HG03571 (cell line): ENCODE results near the gene HYAL3.
"Not testable (repeated sequence)": the region's sequence is repeated elsewhere in the genome, so short reads cannot be mapped to it uniquely, and the experiment has no call there.

Source experiments
- ATAC-seq: cut with Tn5 transposase; IDR thresholded peaks from one replicate; pipeline ENCODE4 v1.9.1; 2021; ENCODE audit not compliant: unreplicated experiment

HYAL3 gene

DNA sequence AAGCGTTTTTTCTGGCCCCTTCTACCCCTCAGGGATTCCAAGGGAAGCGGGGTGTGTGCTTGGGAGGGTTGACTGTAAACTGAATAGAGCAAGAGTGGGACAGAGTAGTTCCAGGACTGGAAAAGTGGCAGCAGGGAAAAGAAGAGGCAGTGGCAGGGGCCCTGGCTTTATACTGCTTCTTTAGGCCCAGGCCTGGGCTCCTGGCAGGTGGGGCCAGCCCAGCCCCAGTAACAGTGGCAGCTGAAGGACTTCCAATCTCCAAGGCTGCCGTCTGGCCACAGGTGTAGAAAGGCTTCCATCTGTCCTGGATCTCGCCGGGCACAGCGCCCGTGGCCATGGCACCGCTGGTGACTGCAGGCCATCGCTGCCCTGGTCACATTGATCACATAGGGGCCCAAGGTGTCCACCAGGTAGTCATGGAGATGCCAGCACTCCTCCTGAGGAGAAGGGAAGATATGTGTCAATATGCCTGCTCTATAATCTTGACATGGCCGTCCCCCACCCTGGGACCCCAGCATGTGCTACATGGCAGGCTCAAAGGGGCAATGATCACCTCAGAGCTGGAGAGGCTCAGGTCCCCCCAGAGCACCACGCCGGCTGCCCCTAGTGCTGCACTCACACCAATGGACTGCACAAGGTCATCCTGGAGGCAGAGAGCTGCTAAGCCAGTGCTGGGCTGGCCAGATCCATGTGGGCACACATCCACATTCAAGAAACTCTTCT, 6.0 kb downstream of the HYAL3 start:
- ATAC-seq = no peak

DNA sequence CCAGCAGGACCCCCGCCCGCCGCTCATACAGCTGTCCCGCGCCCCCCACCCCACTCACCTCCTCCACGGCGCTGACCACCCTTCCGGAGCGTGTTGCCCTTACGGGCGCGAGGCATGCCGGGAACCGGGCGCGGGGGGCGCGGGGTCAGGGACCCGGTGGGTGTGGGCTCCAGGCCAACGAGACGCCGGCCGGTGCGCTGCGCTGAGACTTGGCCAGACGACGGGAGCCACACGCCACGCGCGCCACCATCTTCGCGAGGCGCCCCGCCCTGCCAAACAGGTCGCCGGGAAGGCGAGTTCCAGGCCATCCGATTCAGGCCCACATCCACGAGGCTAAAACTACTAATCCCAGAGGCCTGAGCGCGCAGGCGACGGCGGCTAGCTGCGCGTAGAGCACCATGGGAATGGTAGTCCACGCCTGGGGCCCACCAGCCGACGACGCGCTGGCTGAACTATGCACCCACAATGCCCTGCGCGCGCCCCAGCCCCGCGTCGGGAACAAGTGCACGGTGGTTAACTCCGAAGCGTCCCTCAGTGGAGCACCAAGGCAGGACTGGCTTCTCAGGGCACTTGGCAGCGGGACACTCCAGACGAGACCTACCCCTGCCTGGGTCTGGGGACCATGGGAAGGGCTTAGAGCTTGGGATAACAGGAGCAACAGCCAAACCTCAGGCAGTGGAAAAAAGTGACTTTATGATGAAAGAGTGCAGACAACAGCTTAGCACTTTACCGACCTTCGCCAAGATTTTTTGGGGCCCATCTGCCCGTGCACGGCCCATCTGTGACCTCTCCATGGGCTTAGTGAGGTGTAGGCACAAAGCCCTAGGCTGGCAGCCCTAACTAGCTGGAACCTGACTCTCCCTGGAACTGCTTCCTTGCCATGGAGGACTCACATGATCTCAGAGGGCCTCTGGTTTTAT, 6.8 kb downstream of the HYAL3 start, which contains the start of gene IFRD2:
Gene IFRD2, minus strand, starts transcription at position 271 of the 920 bp plus-strand sequence. Its CDS starts 155 bp downstream, at position 116.
- ATAC-seq = peak; percentile 91

DNA sequence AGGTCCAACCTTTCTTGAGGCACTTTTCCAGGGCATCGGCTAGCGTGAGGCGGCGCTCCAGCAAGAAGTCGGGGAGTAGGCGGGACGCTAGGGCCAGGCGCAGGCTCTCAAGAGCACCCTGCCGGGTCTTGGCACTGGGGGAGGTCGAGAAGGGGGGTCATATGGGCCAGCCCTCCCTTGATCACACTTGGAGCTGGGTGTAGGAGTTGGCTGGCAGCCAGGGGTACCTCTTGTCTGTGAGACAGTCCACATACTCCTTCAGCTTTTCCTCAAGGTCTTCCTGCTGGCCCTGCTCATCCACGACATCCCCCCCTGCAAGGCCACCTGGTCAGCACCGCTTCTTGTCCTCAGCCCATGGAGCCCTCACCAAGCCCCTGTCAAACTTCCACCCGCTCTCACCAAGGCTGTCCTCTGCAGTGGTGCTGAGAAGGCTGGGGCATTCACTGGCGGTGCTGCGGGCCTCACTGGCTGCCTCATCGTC, 9.0 kb downstream of the HYAL3 start:
- no peak for ATAC-seq

DNA sequence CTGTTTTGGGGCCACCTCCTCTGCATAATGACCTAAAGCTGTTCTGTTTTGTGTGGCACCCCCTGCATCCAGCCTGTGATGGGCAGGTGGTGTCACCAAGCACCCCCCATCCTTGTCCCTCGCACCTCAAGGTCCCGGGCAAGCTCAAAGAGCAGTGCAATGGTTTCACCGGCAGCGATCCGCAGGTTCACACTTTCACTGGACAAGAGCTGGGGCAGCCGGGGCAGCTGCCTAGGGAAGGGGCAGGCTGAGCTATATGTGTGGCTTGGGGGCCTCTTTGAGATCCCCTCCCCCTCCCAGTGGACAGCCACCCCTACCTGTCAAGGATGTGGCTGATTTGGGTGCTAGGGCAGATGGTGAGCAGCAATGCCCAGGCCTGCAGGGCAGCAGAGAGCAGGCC, 10.1 kb downstream of the HYAL3 start:
- ATAC-seq = no peak

DNA sequence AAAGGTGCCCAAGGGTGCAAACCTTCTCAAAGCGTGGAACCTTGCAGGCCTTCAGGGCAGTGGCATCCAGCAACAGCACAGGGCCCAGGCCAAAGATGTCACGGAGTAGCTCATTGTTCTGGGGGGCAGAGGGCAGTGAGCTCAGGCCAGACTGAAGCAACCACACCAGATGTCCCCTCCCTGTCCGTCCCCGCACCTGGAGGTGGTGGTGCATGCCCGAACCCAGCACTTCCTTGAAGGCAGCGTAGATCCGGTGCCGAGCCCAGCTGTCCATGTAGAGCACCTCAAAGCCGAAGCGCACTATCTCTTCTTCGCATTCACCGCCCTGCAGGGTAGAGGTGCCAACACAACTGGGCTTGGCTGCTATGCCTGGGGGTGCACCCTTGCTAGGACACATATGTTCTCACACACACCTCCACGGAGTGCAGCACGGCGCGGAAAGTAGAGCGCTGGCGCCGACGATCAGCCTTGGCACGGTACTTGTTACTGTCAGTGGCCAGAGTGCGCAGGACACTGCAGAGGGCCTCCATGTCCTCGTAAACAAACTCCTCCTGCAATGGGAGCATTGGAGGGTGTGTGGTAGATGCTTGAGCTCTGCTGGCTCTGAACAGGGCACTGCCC, 10.7 kb downstream of the HYAL3 start:
- ATAC-seq = no peak

DNA sequence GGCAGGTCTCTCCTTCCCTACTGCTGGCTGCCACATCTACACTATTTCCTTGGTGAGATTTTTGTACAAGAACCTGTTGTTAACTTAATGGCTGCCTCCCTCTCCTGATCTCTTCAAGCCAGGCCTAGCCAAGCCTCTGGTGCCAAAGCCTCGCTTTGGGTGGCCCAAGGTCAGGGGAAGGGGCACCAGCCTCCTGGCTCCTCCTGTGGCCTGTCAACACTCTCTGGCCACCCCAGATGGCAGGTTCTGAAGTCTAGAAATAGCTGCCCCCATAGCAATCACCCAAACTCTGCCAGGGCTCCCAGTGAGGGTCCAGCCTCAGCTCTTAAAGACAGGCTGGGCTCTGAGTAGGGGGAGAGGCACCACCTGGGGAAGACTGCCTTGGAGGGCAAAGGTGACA, 11.9 kb downstream of the HYAL3 start:
- no peak for ATAC-seq

DNA sequence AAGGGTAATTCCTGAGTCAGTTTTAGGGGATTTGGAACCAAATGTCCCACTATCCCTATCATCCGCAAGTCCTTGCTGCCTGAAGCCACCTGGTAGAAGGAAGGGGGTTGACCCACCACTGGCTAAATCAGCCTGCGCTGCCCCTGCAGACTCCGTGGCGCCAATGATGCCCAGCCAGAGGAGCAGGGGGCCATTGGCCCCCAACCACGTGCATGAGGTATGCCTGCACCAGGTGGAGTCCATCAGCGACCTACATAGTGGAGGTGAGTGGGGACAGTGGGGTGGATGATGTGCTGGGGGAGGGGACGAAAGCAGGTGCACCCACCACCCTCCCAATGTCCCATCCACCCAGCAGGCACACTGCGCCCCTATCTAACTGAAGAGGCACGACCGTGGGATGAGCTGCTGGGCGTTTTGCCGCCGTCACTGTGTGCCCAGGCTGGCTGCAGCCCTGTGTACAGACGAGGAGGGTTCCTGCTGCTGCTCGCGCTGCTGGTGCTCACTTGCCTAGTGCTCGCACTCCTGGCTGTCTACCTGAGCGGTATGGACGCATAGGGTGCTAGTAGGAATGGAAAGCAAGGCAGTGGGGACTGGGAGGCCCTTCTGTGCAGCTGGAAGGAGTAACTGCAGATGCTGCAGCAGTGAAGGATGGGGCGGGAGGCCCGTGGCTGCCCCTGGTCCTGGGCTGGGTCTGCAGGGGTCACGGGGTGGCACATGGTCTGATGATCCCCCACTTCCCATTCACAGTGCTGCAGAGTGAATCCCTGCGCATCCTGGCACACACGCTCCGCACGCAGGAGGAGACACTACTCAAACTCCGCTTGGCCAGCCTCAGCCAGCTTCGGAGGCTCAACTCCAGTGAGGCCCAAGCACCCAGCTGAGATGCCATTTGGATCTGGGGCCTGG, 12.6 kb downstream of the HYAL3 start:
- ATAC-seq = no peak

DNA sequence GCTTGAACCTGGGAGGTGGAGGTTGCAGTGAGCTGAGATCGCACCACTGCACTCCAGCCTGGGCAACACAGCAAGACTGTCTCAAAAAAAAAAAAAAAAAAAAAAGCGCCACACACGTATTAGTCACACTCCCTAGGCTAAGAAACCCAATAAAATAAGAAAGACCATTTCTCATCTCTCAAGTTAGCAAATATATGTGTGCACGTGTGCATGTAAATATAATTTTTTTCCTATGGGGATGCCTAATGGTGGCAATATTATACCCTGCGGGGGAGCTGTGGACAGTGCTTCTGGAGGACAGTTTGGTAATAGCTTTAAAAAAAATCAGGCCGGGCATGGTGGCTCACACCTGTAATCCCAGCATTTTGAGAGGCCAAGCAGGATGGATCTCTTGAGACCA, 15.1 kb downstream of the HYAL3 start:
- not testable (repeated sequence) for ATAC-seq

DNA sequence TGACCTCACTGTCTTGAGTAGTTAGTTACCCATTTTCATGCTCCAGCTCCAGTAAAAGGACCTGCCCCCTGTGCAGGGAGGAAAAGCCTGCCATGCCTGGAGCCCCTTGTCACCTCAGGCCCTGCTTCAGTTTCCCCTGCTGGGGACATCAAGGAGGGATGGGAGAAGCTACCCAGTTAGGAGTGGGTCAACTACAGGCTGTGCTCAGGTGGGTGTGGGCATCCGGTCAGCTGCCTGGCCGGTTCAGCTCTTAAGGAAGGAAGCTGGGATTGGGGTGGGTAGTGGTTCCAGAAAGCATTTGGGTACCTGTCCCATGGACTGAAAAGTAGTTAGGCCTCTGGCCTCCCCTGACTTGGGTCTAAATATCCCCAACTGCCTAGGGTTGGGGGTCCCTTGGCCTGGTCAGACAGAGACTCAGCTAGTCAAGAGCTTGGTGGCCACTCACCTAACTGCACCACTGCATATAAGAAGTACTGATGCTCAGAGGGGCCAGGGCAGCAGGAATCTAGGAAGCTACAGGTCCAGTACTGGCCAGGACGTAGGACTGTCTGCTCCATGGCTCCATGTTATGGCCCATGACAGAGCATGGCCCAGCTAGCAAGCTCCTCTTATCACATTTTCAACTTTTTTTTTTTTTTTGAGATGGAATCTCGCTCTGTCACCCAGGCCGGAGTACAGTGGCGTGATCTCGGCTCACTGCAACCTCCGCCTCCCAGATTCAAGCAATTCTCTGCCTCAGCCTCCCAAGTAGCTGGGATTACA, 19.8 kb downstream of the HYAL3 start:
- no peak for ATAC-seq

DNA sequence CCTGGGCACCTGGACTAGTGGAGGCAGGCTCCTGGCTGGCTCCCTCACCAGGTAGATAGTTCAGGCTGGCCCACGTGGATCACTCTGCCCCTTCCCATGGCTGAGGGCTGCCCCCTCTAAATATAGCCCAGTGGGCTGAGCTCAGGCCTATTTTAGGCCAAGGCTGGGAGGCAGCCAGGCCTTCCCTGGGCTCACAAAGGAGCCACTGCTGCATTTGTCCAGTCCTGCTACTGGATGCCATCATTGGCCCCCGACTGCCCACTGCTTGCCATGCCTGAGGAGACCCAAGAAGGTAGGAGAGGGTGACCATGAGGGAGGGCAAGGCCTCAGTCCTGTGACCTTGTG, 20.4 kb downstream of the HYAL3 start, which contains the start of gene LSMEM2:
Gene LSMEM2, plus strand, starts transcription at position 208 of the 345 bp plus-strand sequence. Its CDS starts 27 bp downstream, at position 235.
- ATAC-seq = no peak

DNA sequence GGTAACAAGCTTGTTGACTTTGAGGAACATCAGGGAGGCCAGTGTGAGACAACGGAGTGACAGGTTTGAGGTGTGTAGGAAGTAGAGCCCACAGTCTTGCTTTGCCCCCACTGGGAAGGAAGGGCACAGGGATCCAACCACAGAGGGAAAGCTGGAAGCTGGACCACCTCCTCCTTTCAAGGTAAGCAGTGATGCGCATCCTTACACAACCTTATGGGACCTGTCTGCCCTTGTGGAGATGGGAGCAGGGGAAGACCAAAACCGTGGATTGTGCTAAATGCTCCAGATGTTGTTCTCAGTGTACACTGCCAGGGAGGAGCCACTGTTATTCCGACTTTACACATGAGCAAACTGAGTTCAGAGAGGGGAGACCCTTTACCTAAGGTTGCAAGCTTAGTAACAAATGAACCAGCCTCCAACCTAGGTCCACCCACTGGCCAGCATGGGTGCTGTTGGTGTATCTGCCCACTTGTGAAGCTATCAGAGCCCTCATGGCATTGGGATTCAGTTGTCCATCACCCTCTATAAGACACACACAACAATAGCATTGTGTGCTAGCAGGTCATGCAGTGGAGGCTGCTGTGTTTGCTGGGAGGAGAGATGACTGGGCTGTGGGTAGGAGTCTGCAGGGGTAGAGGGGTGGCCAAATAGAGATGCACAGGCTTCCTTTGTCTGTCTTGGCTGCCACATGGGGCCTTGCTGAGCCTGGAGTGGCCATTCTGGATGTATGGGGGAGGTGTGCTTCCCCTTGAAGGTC, 20.9 kb downstream of the HYAL3 start:
- no peak for ATAC-seq

DNA sequence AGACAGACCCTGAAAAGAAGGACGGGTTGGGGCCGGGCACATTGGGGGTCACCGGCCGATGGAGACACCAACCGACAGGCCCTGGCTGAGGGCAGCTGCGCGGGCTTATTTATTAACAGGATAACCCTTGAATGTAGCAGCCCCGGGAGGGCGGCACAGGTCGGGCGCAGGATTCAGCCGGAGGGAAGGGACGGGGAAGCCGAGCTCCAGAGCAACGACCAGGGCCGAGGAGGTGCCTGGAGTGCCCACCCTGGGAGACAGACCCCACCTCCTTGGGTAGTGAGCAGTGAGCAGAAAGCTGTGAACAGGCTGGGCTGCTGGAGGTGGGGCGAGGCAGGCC, 22.5 kb downstream of the HYAL3 start:
- no peak for ATAC-seq

DNA sequence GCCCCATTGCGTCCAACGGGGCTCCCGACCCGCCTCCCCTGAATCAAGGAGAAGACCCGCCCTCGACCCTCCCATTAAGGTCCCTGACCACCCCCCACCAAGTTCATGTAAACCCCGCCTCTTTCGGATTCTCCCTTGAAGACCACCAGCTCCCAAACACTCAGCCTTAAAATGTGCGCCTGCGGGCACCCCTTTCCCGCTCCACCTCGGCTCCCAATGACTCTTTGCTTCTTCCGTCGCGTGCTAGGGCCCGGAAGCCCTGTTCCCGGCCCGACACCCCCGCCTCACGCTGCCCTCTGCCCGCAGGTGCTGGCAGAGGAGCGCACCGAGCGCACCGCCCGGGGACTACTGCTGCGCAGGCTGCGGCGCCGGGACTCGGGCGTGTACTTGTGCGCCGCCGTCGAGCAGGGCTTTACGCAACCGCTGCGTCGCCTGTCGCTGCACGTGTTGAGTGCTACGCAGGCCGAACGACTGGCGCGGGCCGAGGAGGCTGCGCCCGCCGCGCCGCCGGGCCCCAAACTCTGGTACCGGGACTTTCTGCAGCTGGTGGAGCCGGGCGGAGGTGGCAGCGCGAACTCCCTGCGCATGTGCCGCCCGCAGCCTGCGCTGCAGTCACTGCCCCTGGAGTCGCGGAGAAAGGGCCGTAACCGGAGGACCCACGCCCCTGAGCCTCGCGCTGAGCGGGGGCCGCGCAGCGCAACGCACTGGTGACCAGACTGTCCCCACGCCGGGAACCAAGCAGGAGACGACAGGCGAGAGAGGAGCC, 23.0 kb downstream of the HYAL3 start:
- no peak for ATAC-seq

DNA sequence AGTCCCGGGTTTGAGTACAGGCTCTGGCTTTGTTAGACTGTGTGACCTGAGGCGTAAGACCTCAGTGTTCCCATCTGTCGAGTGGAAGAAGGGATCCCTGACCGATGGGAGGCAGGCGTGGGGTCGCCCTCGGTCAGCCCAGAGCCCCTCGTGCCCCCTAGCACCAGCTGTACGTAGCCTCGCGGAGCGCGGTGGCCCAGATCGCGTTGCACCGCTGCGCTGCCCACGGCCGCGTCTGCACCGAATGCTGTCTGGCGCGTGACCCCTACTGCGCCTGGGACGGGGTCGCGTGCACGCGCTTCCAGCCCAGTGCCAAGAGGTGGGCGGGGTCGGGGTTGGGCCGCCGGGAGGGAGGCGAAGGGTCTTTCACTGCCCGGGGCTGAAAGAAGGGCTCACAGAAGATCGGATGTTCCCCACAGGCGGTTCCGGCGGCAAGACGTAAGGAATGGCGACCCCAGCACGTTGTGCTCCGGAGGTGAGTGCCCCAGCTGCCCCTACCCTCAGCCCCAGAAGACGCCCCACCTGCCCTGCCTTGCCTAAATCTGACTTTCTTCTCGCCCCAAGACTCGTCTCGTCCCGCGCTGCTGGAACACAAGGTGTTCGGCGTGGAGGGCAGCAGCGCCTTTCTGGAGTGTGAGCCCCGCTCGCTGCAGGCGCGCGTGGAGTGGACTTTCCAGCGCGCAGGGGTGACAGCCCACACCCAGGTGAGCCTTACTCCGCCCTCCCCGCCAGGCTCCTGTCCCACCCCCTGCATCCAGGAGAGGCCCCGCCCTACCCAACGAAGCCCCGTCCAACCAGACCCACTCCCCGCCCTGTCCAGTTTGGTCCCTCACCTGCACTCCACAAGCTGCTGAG, 23.8 kb downstream of the HYAL3 start:
- no peak for ATAC-seq

DNA sequence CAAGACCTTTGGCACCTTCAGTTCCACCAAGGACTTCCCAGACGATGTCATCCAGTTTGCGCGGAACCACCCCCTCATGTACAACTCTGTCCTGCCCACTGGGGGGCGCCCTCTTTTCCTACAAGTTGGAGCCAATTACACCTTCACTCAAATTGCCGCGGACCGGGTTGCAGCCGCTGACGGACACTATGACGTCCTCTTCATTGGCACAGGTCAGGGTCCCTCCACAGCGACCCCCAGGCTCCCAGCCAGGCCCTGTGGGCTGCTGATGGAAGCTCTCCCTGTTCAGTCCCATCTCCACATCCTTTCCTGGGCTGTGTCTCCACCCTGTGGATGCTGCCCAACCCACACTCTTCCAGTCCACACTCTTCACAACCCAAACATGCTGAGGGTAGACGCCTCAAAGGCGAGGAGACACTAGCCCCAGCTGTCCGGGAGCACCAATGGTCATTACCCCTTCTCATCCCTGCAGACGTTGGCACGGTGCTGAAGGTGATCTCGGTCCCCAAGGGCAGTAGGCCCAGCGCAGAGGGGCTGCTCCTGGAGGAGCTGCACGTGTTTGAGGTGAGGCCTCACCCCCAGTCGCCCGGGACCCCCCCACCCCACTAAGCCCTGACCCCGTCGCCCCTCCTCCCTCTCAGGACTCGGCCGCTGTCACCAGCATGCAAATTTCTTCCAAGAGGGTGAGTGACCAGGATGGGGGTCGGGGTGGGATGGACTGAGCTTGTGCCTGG, 24.7 kb downstream of the HYAL3 start:
- ATAC-seq = no peak

DNA sequence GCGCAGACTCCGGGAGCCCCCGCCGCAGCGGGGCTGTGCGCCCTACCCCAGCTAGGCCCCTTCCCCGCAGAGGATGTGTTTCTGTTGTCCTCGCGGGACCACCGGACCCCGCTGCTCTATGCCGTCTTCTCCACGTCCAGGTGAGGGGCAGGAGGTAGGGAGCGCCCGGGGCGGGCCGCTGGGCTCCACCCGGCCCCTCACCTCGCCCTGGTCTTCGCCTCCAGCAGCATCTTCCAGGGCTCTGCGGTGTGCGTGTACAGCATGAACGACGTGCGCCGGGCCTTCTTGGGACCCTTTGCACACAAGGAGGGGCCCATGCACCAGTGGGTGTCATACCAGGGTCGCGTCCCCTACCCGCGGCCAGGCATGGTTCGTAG, 25.5 kb downstream of the HYAL3 start:
- no peak for ATAC-seq
